Gastroesophageal sphincter (tissue), 4 donors: Measurements from ENCODE around the gene RIC1. TPM values are rescaled to one million over a fixed set of nuclear protein-coding genes. Genes with fewer than 3 reads are reported as not detected.

Experiments used
- ATAC-seq: fragments of 150-250 bp; one replicate; pipeline ENCODE4 v1.9.1; 2016; ENCODE audit warnings: mild to moderate bottlenecking, moderate library complexity
- H3K27ac ChIP-seq, 4 donors: fragments of 200-600 bp; sonication (generic) in 3 of 4; 1 replicate in 3 of 4; 2 replicates in 1 of 4; pipeline ENCODE4 v1.5.1; 2016 to 2019
- H3K27me3 ChIP-seq: fragments of 200-600 bp; sonication (generic); one replicate; pipeline ENCODE4 v1.5.1; 2019
- H3K36me3 ChIP-seq, 2 donors: fragments of 200-600 bp; sonication (generic); one replicate each; pipeline ENCODE4 v1.5.1; 2019; ENCODE audit warnings: control low read depth in 1 of 2
- H3K4me1 ChIP-seq, 3 donors: fragments of 200-600 bp; sonication (generic); 1 replicate in 2 of 3; 2 replicates in 1 of 3; pipeline ENCODE4 v1.5.1; 2016 to 2019; ENCODE audit warnings: control low read depth in 2 of 3
- H3K4me3 ChIP-seq, 2 donors: fragments of 200-600 bp; sonication (generic); one replicate each; pipeline ENCODE4 v1.5.1; 2019; ENCODE audit warnings: mild to moderate bottlenecking in 1 of 2, moderate library complexity in 1 of 2
- H3K9me3 ChIP-seq, 3 donors: fragments of 200-600 bp; sonication (generic); one replicate each; pipeline ENCODE4 v1.5.1; 2017 to 2019; ENCODE audit warnings: control low read depth in 2 of 3
- EP300 ChIP-seq: sonication (generic); formaldehyde crosslinking; IDR thresholded peaks from one replicate; pipeline ENCODE4 v1.6.1; 2017; ENCODE audit warnings: antibody characterized with exemption, mild to moderate bottlenecking
- POLR2A ChIP-seq, 2 donors: fragments of 450-650 bp; IDR thresholded peaks; one replicate each; pipeline ENCODE4 v1.6.1; 2017; ENCODE audit warnings: antibody characterized with exemption in 2 of 2, mild to moderate bottlenecking in 2 of 2, moderate library complexity in 1 of 2
- POLR2AphosphoS5 ChIP-seq: sonication (generic); formaldehyde crosslinking; IDR thresholded peaks from one replicate; pipeline ENCODE4 v1.6.1; 2017; ENCODE audit warnings: antibody characterized with exemption
- WGBS, 2 donors: methylation state at CpG; one replicate each; pipeline ENCODE4 v1.1.5; 2018; ENCODE audit warnings: low coverage in 1 of 2; 5-methylcytosine and 5-hydroxymethylcytosine counted together
- total RNA-seq, 4 donors: library from RNA; depleted of rRNA; stranded (reverse); fragments of >200 nt; gene quantifications; one replicate each; pipeline ENCODE4 v1.1.0, GENCODE V29; 2016
- TF ChIP-seq, protein P1 (sequence below), 4 experiments: fragments of 200-600 bp in 2 of 4; fragments of 450-650 bp in 2 of 4; sonication (generic) in 1 of 4; IDR thresholded peaks; one replicate each; pipeline ENCODE4 v1.5.1; 2017 to 2019; ENCODE audit warnings: antibody characterized with exemption in 4 of 4, mild to moderate bottlenecking in 2 of 4, moderate library complexity in 2 of 4

The RIC1 gene
- total RNA-seq, 4 donors from 2014 or later = 39.2 to 60.5 (median 47.2) TPM

DNA sequence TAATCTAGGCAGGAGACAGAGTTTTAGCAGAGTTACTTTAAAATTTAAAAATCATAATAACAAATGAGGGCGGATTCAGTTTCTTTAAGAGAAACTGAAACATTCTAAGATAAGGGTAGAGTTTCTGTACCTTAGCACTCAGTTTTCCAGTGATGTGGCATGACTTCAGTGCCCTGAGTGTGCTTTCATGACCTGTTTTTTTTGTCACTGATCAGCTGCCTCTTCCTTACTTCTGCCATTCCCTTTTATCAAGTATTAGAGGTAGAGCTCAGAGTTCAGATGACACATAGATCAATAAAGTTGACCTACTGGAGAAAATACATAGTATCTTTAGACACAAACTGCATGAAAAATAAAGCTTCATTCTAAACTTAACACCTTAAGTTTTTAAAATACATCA is 121.7 kb downstream of the RIC1 start:
- WGBS, 2 donors = 94 to 100% methylated on average over 1 of the region's 1 CpG
- H3K27me3 ChIP-seq = no peaks in the 10 kb centered on the region
- no peak for TF ChIP-seq POLR2A (IDR thresholded peaks at IDR 0.05)
- no peak for TF ChIP-seq POLR2AphosphoS5
- TF ChIP-seq, protein P1, sequence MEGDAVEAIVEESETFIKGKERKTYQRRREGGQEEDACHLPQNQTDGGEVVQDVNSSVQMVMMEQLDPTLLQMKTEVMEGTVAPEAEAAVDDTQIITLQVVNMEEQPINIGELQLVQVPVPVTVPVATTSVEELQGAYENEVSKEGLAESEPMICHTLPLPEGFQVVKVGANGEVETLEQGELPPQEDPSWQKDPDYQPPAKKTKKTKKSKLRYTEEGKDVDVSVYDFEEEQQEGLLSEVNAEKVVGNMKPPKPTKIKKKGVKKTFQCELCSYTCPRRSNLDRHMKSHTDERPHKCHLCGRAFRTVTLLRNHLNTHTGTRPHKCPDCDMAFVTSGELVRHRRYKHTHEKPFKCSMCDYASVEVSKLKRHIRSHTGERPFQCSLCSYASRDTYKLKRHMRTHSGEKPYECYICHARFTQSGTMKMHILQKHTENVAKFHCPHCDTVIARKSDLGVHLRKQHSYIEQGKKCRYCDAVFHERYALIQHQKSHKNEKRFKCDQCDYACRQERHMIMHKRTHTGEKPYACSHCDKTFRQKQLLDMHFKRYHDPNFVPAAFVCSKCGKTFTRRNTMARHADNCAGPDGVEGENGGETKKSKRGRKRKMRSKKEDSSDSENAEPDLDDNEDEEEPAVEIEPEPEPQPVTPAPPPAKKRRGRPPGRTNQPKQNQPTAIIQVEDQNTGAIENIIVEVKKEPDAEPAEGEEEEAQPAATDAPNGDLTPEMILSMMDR (IDR thresholded peaks at IDR 0.05) = no peak
- TF ChIP-seq EP300 = no peak
- H3K4me3 ChIP-seq = no peak overlapping the region
- H3K27ac ChIP-seq = no peak overlapping the region
- H3K4me1 ChIP-seq = no peaks in the 10 kb centered on the region
- ATAC-seq = no peak
- peaks cover 2 to 64% of the 10 kb centered on the region in 2 donors for H3K36me3 ChIP-seq
- H3K9me3 ChIP-seq = no peaks in the 10 kb centered on the region

DNA sequence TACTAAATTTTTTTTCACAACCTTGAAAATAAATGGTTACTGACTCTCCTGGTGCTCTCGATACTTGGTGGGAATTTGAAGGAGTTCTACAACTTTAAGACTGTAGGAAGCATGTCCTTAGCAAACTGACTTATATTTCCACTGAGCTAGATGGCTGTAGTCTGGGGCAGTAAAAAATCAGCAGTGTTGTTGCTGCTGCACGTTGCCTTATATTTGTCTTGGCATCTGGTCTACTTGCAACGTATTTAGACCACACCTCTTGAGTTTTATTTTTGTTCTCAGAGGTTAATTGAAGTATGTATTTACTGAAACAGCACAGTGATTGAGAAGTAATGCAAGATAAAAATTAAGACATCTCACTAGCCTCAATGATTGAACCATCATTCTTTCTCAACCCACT is 127.7 kb downstream of the RIC1 start:
- Histone ChIP-seq H3K4me3 (no peak overlapping the region), H3K36me3 (peaks cover 0 to 69% of the 10 kb centered on the region in 2 donors), H3K27me3 (no peaks in the 10 kb centered on the region), H3K27ac (no peak overlapping the region), H3K4me1 (no peaks in the 10 kb centered on the region), H3K9me3 (no peaks in the 10 kb centered on the region)
- 72 to 83% methylated on average over 3 of the region's 3 CpGs for WGBS, 2 donors
- TF ChIP-seq, protein P1 (IDR thresholded peaks at IDR 0.05) = no peak
- no peak for TF ChIP-seq POLR2AphosphoS5
- no peak for TF ChIP-seq POLR2A (IDR thresholded peaks at IDR 0.05)
- TF ChIP-seq EP300 = no peak
- no peak for ATAC-seq

DNA sequence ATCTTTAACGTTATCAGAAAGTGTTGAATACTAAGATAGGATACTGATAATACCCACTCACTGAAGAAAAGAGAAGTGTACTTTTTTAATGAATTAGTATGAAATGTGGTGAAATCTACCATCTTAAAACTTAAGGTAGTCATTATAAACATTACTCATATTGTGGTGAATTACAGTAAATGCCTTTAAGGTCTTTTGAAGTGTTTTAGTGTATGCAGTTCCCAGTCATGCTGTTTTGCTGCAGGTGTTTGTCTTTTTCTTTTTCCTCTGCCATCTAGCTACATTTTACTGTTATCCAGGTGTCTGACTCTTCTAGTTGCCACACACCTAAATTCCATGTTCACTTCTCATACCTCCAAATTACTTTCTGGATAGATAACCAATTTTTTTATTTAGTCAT is 131.4 kb downstream of the RIC1 start:
- WGBS, 2 donors = 69 to 79% methylated on average over 1 of the region's 1 CpG
- no peaks in the 10 kb centered on the region for H3K27me3 ChIP-seq
- H3K36me3 ChIP-seq = peaks cover 6 to 86% of the 10 kb centered on the region in 2 donors
- TF ChIP-seq POLR2A (IDR thresholded peaks at IDR 0.05) (no peak), POLR2AphosphoS5 (no peak), EP300 (no peak)
- TF ChIP-seq, protein P1 (IDR thresholded peaks at IDR 0.05) = no peak
- H3K9me3 ChIP-seq = no peaks in the 10 kb centered on the region
- no peak overlapping the region for H3K4me3 ChIP-seq
- no peaks in the 10 kb centered on the region for H3K4me1 ChIP-seq
- ATAC-seq = no peak
- no peak overlapping the region for H3K27ac ChIP-seq

DNA sequence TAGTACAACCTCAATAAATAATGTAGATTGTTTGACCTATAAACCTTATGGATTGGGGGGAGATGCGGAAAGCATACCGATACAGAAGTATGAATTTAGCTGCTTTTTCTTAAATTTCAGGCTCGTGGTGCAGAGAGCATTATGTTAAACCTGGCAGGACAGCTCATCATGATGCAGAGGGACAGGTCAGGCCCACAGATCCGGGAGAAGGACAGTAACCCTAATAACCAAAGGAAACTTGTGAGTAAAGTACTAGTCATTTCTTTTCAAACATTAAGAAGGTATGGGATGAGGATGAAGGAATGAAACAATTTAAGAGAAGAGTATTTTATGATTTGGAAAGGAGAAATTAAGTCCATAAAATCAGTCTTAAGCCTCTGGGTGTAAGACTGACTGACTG is 133.5 kb downstream of the RIC1 start:
- Histone ChIP-seq H3K4me1 (no peaks in the 10 kb centered on the region), H3K27me3 (no peaks in the 10 kb centered on the region), H3K27ac (no peak overlapping the region), H3K9me3 (no peaks in the 10 kb centered on the region), H3K36me3 (peaks cover 6 to 92% of the 10 kb centered on the region in 2 donors), H3K4me3 (no peak overlapping the region)
- TF ChIP-seq POLR2AphosphoS5 = no peak
- no peak for TF ChIP-seq POLR2A (IDR thresholded peaks at IDR 0.05)
- TF ChIP-seq, protein P1 (IDR thresholded peaks at IDR 0.05) = no peak
- no peak for TF ChIP-seq EP300
- 69 to 85% methylated on average over 4 of the region's 4 CpGs for WGBS, 2 donors
- no peak for ATAC-seq

DNA sequence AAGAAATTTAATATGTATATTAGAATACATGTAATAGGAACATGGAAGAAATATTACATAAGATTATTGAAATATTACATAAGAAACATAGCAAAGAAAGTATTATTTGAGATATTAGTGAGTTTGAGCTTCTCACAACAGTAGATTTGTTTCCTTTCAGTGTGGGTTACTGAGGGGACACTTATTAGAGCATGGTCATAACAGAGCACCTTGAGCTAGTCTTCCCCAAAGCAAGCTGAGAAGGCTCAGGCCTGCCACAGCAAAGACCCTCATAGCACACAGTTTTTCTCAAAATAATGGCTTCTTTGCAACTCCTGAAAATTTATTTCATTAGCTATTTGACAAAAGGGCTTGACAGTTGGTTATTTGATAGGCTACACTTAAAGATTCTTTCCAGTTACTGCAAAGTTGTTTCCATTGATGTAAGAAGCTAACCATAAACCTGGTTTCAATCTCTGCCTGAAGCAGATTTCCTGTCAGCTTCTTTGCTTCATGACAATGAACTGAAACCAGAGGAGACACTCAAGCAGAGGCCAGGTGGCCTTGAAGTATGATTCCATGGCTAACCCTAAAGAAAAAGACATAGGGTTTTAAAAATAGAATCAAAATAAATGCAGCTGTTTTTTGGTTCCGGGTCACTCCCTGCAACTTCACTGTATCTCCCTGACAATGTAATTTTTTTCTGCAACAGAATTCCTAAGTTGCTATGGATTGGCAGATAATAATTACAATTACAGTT is 135.4 kb downstream of the RIC1 start:
- Histone ChIP-seq H3K27me3 (no peaks in the 10 kb centered on the region), H3K36me3 (peaks cover 6 to 92% of the 10 kb centered on the region in 2 donors), H3K9me3 (no peaks in the 10 kb centered on the region), H3K4me1 (peaks cover 0 to 4% (median 4%) of the 10 kb centered on the region in 3 donors), H3K27ac (no peak overlapping the region), H3K4me3 (no peak overlapping the region)
- 50 to 77% methylated on average over 1 of the region's 1 CpG for WGBS, 2 donors
- no peak for ATAC-seq
- TF ChIP-seq EP300 (no peak), POLR2AphosphoS5 (no peak), POLR2A (IDR thresholded peaks at IDR 0.05) (no peak)
- TF ChIP-seq, protein P1 (IDR thresholded peaks at IDR 0.05) = no peak
